Measurements from ENCODE around the gene BCAS3. TPM values are rescaled to one million over a fixed set of nuclear protein-coding genes. Genes with fewer than 3 reads are reported as not detected.
A peak's percentile ranks its signal among the peaks of the same experiment; 100 is the strongest.

The BCAS3 gene
- 10 to 100 TPM; 13.0 to 27.8 (median 20.7) TPM for total RNA-seq

DNA sequence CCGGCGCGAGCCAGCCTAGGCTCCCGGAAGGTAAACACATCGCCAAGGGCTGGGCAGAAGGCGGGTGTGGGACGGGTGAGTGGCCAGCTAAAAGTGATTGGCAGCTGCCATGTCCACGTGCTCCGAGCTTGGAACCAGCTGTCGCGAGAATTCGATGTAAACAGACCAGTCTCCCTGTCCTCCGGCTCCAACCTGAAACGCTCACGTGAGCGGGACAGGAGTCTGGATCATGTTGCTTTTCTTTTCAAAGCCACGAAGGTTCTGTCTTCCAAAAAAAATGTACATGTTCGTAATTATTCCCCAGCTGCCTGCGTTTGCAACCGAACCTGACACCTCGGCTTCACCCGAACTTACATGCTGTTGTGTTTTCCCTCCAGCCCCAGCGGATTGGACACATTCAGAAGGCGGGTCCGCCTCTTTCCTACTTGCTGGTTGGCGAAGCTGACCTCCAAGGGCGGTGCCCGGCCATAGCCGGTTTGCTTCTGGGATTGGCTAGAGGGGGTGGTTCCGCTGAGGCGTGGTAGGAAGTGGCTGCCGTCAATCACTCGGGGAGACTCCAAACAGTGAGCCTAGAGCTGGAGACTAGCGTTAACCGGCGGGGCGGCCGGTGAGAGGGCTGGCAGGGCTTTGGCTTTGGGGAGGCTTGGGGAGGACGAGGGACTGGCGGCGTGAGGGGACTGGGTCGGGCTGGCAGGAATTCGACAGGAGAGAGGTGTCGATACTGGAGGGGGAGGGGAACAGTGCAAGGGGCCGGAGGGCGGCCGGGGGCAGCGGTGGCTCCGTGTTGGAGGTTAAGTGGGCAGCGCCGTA lies at the start of gene BCAS3:
Gene BCAS3 (plus strand): TSS at position 544 of the 810 bp plus-strand sequence.
- DNase-seq: peak; percentile 97
- intact Hi-C loops (cut with DNase I): no loop called here
- H3K27me3 ChIP-seq: no peaks in the 10 kb centered on the region
- H3K27ac ChIP-seq: peak within 1 kb of the TSS; percentile 85 to 93 (median 88)
- H3K9me3 ChIP-seq: no peaks in the 10 kb centered on the region
- 1 to 3% methylated on average over 34 to 39 of the region's 51 CpGs for WGBS, 2 donors
- peaks cover 11 to 20% (median 16%) of the 10 kb centered on the region in 3 donors for H3K4me1 ChIP-seq
- peak within 1 kb of the TSS; percentile 60 to 96 (median 94) for H3K4me3 ChIP-seq
- H3K36me3 ChIP-seq: peaks cover 0 to 24% (median 0%) of the 10 kb centered on the region in 3 donors
- peak in 3 of 4 donors; percentile 75 to 91 (median 83) for TF ChIP-seq POLR2A (IDR thresholded peaks at IDR 0.05)
- TF ChIP-seq, protein P1, sequence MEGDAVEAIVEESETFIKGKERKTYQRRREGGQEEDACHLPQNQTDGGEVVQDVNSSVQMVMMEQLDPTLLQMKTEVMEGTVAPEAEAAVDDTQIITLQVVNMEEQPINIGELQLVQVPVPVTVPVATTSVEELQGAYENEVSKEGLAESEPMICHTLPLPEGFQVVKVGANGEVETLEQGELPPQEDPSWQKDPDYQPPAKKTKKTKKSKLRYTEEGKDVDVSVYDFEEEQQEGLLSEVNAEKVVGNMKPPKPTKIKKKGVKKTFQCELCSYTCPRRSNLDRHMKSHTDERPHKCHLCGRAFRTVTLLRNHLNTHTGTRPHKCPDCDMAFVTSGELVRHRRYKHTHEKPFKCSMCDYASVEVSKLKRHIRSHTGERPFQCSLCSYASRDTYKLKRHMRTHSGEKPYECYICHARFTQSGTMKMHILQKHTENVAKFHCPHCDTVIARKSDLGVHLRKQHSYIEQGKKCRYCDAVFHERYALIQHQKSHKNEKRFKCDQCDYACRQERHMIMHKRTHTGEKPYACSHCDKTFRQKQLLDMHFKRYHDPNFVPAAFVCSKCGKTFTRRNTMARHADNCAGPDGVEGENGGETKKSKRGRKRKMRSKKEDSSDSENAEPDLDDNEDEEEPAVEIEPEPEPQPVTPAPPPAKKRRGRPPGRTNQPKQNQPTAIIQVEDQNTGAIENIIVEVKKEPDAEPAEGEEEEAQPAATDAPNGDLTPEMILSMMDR (IDR thresholded peaks at IDR 0.05): no peak

DNA sequence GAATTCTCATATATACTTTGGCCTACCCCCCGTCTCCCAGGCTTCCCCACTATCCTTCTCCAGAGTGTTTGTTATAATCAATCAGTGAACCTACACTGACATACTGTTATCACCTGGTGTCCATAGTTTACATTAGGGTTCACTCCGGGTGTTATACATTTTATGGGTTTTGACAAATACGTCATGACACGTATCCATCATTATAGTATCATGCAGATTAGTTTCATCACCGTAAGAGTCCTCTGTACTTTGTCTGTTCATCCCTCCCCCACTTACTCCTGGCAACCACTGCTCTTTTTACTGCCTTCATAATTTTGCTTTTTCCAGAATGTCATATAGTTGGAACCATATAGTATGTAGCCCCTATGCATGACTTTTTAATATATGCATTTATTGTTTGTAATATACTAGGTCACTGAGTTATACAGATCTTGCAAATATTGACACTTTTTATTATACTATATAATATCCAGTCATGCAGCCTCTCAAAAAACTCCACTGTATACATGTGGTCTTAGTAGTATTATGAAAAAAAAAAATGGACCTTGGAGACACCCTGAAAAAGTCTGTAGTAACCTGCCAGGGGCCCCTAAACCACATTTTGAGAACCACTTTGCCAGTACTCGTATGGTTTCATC lies 49.3 kb upstream of the BCAS3 start:
- Histone ChIP-seq H3K4me1 (peaks cover 0 to 13% (median 0%) of the 10 kb centered on the region in 3 donors), H3K4me3 (no peak overlapping the region), H3K27ac (no peak overlapping the region), H3K27me3 (no peaks in the 10 kb centered on the region), H3K9me3 (no peaks in the 10 kb centered on the region), H3K36me3 (peaks cover 0 to 38% (median 4%) of the 10 kb centered on the region in 3 donors)
- DNase-seq: no peak
- no peak for TF ChIP-seq POLR2A (IDR thresholded peaks at IDR 0.05)
- TF ChIP-seq, protein P1 (IDR thresholded peaks at IDR 0.05): no peak
- WGBS, 2 donors: 79 to 86% methylated on average over 6 of the region's 6 CpGs
- intact Hi-C loops (cut with DNase I): no loop called here

DNA sequence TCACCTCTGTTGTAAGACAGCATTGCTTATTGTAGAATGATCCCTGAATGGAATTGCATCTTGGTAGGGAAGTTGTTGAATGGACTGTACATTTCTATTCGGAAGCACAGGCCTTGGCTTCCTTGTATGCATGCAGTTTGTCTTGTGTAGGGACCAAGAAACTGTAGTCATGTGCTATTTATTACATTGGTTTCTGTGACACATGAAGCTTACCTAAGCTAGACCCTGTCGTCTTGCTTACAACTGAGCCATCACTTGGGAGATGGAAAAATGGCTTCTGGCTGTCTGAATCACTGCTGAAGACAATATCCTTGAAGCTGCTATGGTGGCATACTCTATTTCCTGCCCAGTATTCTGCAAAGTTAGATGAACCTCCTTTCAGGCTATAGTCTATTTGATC lies 48.5 kb upstream of the BCAS3 start:
- H3K27me3 ChIP-seq: no peaks in the 10 kb centered on the region
- no peak overlapping the region for H3K27ac ChIP-seq
- intact Hi-C loops (cut with DNase I): no loop called here
- DNase-seq: no peak
- no peak for TF ChIP-seq POLR2A (IDR thresholded peaks at IDR 0.05)
- TF ChIP-seq, protein P1 (IDR thresholded peaks at IDR 0.05): no peak
- 62 to 92% methylated on average over 2 of the region's 2 CpGs for WGBS, 2 donors
- H3K4me3 ChIP-seq: no peak overlapping the region
- H3K9me3 ChIP-seq: no peaks in the 10 kb centered on the region
- peaks cover 0 to 13% (median 0%) of the 10 kb centered on the region in 3 donors for H3K4me1 ChIP-seq
- H3K36me3 ChIP-seq: peaks cover 0 to 42% (median 4%) of the 10 kb centered on the region in 3 donors

DNA sequence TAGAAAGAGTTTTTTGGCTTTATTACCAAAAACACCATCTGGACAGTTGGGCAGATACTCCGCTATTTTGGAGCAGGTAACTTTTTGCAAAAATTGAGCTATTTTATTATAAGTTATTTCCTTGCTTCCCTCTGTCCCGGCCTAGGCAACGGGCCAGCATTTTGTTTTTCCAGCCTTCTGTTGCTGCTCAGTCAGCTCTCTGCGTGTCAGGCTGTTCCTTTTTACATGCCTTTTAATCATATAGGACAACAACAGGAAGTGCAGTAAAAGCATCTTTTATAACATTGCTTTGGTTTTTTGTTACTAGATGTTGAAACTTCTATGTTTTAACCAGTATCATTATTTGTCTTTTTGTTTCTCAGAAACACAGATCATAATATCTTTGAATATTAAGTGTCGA lies 47.3 kb upstream of the BCAS3 start:
- Histone ChIP-seq H3K9me3 (no peaks in the 10 kb centered on the region), H3K27ac (peak overlapping the region in 1 of 4 donors; percentile 19), H3K36me3 (peaks cover 0 to 42% (median 0%) of the 10 kb centered on the region in 3 donors), H3K4me3 (no peak overlapping the region), H3K4me1 (peaks cover 0 to 13% (median 0%) of the 10 kb centered on the region in 3 donors), H3K27me3 (no peaks in the 10 kb centered on the region)
- 70 to 78% methylated on average over 5 of the region's 5 CpGs for WGBS, 2 donors
- TF ChIP-seq, protein P1 (IDR thresholded peaks at IDR 0.05): no peak
- TF ChIP-seq POLR2A (IDR thresholded peaks at IDR 0.05): no peak
- no peak for DNase-seq
- intact Hi-C loops (cut with DNase I): no loop called here

DNA sequence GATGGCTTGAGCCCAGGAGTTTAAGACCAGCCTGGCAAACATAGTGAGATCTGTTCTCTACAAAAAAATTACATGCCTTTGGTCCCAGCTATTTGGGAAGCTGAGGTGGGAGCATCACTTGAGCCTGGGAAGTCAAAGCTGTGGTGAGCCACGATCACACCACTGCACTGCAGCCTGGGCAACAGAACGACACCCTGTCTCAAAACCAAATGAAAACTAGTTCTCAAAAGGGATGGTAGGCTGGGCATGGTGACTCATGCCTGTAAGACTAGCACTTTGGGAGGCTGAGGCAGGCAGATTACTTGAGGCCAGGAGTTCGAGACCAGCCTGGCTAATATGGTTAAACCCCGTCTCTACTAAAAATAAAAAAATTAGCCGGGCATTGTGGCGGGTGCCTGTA lies 46.5 kb upstream of the BCAS3 start:
- H3K4me3 ChIP-seq: no peak overlapping the region
- DNase-seq: no peak
- no peak for TF ChIP-seq POLR2A (IDR thresholded peaks at IDR 0.05)
- TF ChIP-seq, protein P1 (IDR thresholded peaks at IDR 0.05): no peak
- intact Hi-C loops (cut with DNase I): no loop called here
- H3K9me3 ChIP-seq: no peaks in the 10 kb centered on the region
- H3K27ac ChIP-seq: peak overlapping the region in 2 of 4 donors; percentile 0 to 19
- H3K36me3 ChIP-seq: peaks cover 0 to 48% (median 0%) of the 10 kb centered on the region in 3 donors
- no peaks in the 10 kb centered on the region for H3K27me3 ChIP-seq
- 87 to 91% methylated on average over 6 of the region's 6 CpGs for WGBS, 2 donors
- H3K4me1 ChIP-seq: peaks cover 0 to 13% (median 0%) of the 10 kb centered on the region in 3 donors
